Mucosa of stomach (tissue), 1 donor: ENCODE data around the gene L3MBTL1.

Experiments used
- H3K27me3 ChIP-seq: one replicate; pipeline ENCODE4 v1.7.0; 2013; ENCODE audit warnings: mild to moderate bottlenecking, low read length; ENCODE audit not compliant: control insufficient read depth, insufficient read depth
- H3K36me3 ChIP-seq: one replicate; pipeline ENCODE4 v1.7.0; 2013; ENCODE audit warnings: low read length; ENCODE audit not compliant: control insufficient read depth, insufficient read depth
- H3K4me1 ChIP-seq: one replicate; pipeline ENCODE4 v1.7.0; 2013; ENCODE audit warnings: mild to moderate bottlenecking, low read length; ENCODE audit not compliant: control insufficient read depth, insufficient read depth
- H3K4me3 ChIP-seq: one replicate; pipeline ENCODE4 v1.7.0; 2013; ENCODE audit warnings: low read length
- H3K9ac ChIP-seq: one replicate; pipeline ENCODE4 v1.7.0; 2013; ENCODE audit warnings: mild to moderate bottlenecking, low read length, moderate library complexity
- H3K9me3 ChIP-seq: one replicate; pipeline ENCODE4 v1.7.0; 2013; ENCODE audit warnings: mild to moderate bottlenecking, low read length, moderate library complexity; ENCODE audit not compliant: control insufficient read depth
- donor health status: Pancreatic carcinoma.

Gene L3MBTL1

DNA sequence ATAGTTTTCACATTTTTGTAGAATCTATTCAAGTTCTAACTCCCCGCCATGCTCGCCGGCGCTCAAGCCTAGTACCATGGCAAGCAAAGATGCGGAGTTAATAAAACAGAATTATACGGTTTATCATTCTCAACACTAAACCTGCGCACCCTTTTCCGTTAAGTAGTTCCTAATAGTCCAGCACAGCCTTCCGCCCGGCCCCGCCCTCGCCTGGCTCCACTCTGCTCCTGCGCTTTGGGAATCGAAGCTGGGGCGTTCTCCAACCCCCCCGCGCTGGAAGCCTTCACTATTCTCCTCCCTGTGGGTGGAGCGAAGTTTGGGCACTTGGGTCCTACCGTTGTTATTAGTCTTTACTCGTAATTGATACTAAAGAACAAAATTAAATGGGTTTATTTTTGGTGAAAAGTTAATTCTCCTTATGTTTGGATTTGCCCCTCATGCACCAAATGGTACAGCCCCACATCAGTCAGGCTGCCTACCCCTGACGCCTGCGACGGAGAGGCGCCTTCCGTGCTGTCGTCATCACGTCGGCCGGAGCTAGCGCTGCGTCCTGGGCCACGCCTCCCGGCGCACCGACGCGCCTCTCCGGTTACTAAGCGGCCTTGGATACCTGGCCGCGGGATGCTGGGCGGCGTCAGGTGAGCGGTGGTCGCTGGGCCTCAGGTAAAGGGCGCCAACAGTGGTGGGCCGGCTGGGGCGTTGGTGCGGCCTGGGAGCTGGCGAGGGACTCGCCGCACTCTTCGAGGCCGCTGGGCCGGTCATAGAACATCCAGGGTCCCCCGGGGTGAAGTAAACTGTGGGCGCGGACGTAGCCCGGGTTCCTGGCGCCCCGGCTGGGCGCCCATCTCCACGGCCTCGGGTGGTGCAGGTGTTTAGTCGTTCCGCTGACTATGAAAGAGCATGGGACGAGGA, 83.2 kb downstream of the L3MBTL1 start, which contains the start of gene IFT52:
Gene IFT52, plus strand, starts transcription at position 546 of the 912 bp plus-strand sequence. CDS start 3,762 bp downstream, outside the sequence.
- peak within 1 kb of the TSS; percentile 86 for H3K9ac ChIP-seq
- H3K4me1 ChIP-seq = peaks cover 11% of the 10 kb centered on the region
- no peaks in the 10 kb centered on the region for H3K27me3 ChIP-seq
- H3K4me3 ChIP-seq = peak within 1 kb of the TSS; percentile 80
- H3K36me3 ChIP-seq = no peaks in the 10 kb centered on the region
- no peaks in the 10 kb centered on the region for H3K9me3 ChIP-seq
